COR-L47 (cell line): ENCODE results near the gene ARHGAP10.
"Not testable (repeated sequence)": the region's sequence is repeated elsewhere in the genome, so short reads cannot be mapped to it uniquely, and the experiment has no call there.

ENCODE experiments used
- DNase-seq: peaks from one replicate; lab custom pipeline; 2025; lab: John Stamatoyannopoulos, UW

The ARHGAP10 gene

DNA sequence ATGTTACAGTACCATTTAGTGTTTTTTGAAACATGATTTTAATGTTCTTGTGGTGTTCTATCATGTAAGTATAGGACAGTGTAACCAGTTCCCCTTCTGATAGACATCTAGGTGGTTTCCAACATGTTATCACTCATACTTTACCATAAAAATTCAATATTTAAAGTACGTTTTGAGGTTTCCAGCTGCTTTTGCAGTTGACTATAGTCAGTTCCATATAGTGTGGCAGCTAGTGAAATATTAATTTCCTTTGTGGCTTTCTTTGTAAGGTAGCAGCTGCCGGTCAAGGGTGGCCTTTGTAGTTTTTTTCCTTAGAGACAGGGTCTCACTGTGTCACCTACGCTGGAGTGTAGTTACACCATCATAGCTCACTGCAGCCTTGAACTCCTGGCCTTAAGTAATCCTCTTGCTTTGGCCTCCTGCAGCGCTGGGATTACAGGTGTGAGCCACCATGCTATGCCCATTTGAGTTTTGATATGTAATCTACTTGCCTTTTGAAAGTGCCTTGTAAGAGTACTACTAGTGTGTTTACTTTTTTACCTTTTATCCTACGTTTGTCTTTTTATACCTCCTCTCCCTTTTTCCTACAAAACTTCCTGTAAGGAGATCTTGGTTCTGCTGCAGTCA, 63.0 kb downstream of the ARHGAP10 start:
- no peak for DNase-seq

DNA sequence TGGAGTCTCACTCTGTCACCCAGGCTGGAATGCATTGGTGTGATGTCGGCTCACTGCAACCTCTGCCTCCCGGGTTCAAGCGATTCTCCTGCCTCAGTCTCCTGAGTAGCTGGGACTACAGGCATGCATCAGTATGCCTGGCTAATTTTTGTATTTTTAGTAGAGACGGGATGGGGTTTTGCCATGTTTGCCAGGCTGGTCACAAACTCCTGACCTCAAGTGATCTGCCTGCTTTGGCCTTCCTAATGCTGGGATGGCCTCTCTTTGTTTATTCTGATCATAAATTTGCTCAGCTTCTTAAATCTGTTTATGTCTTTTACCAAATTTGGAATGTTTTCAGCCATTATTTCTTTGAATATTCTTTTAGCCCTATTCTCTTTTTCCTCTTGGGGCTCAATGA, 67.2 kb downstream of the ARHGAP10 start:
- DNase-seq: not testable (repeated sequence)

DNA sequence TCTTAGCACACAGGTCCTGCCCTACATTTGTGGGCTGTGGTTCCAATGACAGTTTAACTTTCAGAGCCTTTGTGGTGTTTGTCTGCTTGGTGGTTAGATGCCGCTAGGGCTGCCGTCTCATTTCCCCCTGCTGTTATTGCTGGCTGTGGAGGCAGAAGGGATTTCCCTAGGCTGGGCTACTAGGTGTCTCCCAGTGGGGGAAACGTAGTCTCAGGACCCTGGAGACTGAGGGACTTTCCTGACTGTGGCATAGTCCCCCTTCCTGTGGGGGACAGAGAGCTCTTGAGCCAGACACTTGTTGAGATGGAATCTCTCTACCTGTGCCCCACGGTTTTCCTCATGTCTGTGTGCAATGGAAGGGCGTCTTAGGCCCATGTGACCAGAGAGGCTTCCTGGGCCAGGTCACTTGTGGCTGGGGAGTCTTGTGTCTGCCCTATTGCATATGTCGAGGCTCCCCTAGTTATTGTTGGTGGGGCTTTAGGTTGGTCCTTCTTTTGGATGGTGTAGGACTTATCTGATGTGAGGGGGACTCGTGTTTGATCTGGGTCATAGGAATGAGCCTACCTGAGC, 68.2 kb downstream of the ARHGAP10 start:
- DNase-seq: no peak

DNA sequence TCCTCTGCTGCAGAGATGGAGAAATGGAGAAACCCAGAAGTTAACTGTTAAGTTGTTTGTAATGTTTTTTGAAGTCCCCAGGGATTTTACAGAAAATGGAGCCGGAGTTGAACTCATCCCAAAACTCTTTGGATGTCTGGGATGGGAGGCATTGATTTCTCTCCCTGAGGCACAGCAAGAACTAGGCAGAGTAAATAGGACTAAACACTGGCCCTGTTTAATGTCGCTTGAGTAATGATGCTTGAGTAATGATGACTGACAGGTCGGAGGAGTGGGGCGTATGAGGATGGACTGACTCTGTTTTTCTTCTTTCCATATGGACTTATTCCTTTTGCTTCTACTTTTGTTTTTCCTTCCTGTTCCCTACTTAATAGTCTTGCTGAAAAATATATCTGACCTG, 69.9 kb downstream of the ARHGAP10 start:
- peak; percentile 18 for DNase-seq

DNA sequence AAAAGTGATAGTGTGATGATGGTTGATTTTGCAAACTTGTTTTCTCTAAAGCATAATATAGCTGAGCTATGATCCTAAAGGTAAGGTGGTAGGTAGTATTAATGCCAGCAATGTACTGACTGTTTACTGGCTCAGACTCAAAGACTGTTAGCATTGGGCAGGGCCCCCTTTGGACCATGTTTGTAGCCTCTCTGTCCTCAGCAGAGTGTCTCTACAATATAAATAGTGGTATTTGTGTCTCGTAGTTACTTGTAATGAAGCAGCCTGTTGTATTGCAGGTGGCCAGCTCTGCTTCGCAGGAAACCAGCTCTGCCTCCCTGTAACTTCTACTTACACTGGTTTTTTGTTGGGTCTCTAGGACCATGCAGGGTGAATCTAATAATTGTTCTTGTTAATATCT, 70.5 kb downstream of the ARHGAP10 start:
- DNase-seq: no peak

DNA sequence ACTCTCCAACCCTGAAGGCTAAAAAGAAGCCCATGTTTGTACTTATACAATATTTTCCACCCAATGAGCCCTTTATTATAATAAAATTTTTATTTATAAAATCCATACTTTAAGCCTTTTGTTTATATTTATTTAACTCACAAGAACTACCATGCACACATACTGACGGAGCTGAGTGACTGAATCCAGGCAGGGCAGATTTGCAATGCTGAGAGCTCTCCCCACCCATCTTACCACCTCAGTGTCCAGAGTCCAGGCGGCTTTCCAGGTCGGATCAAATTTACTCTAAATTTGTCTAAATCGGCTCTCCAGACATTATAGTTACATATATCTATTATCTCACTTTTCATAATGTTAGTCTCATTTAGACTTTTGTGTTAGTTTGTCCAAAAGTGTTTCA, 74.1 kb downstream of the ARHGAP10 start:
- DNase-seq: no peak

DNA sequence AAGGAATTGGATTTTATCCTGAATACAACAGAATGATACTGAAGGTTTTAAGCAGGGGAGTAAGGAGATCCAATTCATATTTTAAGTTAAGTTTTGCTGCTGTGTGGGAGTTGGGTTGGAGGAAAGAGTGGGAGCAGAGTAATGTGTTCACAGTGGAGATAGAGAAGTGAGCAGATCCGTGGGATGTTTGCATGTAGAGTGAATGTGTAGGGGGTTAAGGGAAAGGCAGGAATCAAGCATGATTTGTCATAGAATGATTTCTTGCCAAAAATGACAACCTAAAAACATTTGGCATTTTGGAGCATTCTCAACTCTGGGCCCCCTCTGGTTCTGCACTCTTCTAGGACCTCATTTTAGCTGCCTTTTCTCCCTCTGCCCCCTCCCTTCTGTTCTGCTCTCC, 76.6 kb downstream of the ARHGAP10 start:
- no peak for DNase-seq

DNA sequence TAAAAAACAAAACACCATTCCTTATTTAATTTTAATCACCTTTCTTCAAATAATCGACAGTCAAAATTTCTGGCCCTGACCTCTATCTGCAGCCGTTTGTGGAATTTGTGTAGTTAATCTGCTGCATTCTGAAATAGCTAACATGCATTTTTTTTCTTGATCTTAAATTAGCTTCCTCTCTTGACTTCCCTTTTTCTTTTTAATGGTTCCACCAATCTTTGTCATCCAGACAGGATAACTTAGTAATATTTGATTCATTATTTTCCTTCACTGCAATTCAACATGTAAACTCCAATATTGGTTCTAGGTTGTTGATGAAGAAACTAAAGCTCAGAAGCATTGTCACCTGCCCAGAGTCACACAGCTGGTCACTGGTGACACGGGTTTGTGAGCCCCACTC, 77.3 kb downstream of the ARHGAP10 start:
- no peak for DNase-seq

DNA sequence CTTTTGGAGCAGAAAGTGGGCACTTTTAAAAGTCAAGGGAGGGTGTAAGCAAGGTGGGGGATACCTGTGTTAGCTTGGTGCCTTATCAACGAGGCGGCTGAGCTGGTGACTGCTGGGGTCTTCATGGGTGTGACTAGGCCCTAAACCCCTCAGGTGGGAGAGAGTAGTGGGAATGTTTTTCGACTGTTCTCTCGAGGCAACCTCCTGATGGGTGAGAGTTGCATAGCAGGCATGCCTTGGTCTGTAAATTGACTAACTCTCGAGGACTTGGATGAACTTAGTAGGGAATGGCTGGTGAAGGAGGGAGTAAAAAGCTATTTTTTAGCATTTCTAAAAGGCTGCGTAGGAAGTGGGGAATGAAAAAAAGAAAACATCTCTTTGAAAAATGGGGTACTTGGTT, 80.0 kb downstream of the ARHGAP10 start:
- DNase-seq: no peak

DNA sequence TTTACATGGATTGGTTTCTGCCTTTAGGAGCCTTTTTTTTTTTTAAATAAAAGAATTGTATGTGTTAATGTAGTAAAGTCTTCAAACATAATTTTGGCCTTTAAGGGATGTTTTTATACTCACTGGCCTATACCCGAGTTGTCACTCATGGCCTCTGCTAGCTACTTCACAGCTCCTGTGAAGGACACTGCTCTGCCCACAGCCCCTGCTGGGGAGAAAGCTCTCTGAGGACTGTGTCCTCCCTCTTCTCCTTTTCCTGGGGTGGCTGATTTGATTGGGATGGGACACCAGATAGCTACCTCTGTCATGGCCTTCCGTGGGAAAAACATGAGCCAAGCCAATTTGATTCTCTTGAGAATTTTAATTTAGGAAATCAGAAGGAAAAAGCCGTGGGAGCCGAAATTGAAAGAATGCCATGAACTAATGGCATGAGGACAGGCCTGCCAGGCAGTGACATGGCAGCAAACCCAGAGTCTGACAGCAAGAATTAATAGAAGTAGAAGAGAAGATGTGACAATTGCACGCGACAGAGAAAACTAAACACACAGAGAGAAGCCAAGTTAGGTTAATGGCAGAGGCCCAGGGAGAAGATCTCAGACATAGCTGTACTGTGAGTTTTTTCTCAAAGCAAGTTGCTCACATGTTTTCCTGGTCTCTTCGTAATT, 81.4 kb downstream of the ARHGAP10 start:
- no peak for DNase-seq

DNA sequence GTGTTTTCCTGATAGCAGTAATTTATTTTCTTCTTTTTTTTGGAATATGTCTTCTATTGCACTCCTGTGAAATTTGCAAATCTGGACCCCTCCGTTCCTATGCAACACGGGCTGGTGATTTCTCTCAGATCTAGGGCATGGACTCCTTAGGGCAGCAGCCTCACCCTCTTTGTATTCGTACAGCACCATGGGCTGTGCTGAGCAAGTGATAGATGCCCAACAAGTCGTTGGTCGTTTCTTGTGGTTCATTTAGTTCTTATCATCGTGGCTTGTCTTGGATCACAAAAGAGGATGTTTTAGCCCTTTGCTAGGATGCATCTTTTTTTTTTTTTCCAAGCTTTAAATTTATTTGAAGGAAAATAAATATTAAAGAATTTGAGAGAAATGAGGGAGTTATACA, 82.1 kb downstream of the ARHGAP10 start:
- no peak for DNase-seq

DNA sequence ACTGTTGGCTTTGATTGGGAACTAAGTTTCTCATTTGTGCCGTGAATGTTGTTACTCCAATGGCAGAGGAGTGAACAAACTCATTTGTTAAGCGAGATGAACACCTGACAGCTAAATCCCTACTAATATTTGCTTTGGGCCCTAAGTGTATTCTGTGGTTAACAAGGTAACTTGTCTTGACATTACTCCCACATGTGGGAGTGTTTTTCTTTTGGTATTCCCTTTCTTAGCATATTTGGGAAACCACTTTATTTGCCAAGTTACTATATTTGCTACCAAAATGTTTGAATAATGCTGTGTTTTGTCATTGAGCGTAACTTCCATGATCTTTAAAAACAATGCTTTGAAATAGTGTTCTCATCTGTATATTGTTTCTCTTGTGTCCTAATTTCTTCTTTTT, 82.5 kb downstream of the ARHGAP10 start:
- no peak for DNase-seq

DNA sequence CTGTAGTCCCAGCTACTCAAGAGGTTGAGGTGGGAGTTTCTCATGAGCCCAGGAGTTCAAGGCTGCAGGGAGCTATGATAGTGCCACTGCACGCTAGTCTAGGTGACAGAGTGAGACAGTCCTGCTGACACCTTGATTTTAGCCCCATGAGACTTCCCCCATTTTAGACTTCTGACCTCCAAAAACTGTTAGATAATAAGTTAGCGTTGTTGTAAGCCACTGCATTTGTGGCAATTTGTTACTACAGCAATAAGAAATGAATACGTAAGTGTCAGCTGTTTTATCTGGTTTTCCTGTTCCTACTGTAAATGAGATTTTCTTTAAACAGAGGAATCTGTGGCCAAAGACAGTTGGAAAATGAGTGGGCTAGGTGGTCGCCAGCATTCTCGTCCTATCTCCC, 83.9 kb downstream of the ARHGAP10 start:
- no peak for DNase-seq

DNA sequence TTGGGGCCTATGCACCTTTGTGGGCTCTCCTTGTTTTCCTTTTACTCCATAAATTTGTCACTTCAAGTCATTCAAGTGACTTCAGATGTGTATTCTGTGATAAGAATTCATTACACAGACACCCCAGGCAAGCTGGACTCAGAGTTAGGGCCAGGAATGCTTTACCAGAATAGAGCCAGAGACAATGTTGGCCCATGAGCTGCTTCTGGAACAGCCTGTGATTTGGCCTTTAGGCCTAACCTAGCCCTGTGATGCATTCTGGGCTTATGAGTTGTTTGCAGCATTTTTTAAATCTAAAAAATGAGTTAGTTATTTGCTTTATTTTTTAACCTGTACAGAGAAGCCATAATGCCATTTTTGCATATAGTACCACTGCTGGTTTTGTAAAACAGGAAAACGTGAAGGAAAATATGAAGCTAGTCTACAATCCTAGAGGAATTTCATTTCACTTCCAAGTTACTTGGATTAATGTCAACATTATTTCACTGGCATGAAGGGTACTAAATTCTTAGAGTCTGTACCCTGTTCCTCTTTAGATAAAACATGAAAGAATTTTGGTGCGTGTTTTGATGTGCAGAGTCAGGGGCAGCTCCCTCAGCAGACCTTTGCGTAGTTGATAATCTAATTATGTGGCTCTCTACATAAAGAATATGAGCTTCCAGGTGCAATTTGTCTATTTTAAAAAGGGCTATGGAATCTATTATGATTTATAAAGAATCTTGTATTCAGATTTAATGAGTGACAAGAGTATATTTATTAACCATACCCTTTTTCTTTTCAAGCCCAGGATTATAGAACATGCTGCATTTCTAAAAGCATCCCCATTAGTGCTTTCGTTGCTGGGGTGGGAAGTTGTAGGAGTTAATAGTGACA, 84.7 kb downstream of the ARHGAP10 start:
- DNase-seq: no peak

DNA sequence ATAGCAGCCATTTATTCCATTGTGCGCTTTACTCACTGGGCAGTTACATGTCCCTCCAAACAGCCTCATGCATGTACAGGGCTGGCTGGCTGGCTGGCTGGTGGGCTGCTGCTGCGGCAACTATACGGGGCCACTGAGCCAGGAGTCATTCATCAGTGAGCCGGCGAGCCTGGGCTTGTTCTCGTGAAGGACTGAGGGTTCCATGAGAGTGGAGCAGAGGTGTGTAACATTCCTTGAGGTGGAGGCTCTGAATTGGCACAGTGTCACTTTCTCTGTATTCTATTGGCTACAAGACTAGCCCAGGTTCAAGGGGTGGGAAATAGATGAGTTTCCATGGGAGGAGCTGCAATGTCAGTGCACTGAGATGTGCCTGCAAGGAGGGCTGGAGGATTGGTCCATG, 89.1 kb downstream of the ARHGAP10 start:
- DNase-seq: no peak

DNA sequence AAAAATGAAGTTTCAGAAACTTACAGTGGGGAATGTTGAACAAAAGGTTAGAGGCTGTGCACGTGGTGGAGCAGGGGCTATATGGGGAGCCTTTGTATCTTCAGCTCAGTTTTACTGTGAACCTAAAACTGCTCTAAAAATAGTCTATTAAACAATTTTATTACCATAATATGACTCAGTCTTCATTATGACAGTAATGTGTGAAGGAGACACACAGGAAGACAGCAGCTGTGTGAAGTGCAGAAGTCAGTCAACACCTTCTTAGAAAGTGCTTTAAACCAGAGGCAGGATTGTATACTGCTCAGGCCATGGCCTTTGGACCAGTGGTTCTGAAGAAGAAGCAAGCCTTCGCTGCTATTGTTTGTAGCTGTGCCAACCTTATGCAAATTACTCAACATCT, 89.7 kb downstream of the ARHGAP10 start:
- DNase-seq: no peak

DNA sequence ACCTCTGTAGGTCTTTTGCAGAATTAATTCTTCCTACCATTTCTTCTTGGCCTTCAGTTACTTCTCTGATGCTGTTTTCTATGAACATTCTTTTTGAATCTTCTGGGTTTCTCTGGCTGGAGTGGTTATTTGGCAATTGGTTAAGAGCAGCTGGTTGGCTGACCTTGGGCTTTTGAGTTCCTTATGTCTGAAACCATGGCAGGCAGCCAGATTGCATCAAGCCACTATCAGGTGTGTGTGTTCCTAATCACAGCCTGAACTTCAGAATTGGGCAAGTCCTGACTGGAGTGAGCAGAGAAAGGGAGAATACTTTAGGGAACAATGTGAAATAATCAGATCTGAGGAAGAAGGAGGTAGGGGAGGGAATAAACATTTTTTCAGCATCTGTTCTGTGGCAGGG, 90.2 kb downstream of the ARHGAP10 start:
- DNase-seq: peak; percentile 19

DNA sequence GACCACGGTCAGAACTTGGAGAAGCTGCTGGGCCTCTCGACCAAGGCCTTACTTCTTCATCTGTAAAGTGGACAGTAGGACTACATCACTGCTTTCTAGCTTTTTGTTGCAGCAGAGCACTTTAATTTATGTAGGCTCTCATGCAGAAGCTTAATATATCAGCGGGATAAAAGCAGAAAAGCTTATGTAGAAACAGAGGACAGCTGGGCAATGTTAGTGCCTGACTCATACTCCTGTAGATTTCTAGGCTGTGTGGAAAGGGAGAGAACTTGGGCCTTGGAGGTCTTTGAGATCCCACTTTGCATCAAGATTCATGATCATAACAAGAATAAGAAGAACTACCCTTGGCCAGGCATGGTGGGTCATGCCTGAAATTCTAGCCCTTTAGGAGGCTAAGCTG, 91.2 kb downstream of the ARHGAP10 start:
- no peak for DNase-seq

DNA sequence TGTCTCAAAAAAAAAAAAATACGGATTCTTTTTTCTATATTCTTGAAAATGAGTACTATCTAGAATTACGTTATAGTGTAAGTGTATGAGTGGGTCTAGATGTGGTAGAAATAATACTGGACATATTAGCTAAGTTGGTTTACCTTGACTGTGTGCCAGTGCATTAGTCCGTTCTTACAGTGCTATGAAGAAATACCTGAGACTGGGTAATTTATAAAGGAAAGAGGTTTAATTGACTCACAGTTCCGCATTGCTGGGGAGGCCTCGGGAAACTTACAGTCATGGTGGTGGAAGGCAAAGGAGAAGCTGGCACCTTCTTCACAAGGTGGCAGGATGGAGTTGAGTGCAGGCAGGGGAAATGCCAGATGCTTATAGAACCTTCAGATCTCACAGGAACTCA, 92.4 kb downstream of the ARHGAP10 start:
- no peak for DNase-seq

DNA sequence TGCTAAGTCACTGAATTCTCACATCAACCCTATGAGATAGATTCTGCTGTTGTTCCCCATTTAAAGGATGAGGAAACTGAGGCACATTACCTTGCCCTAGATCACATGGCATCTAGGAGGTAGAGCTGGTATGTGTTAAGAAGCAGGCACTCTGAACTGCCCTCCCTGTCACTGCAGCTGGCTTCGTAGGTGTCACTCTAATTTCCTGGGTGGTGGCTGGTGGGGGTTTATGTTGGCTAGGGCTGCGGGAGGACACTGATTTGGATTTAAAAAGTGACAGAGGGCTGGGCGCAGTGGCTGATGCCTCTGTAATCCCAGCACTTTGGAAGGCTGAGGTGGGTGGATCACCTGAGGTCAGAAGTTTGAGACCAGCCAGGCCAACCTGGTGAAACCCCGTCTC, 93.0 kb downstream of the ARHGAP10 start:
- DNase-seq: no peak

DNA sequence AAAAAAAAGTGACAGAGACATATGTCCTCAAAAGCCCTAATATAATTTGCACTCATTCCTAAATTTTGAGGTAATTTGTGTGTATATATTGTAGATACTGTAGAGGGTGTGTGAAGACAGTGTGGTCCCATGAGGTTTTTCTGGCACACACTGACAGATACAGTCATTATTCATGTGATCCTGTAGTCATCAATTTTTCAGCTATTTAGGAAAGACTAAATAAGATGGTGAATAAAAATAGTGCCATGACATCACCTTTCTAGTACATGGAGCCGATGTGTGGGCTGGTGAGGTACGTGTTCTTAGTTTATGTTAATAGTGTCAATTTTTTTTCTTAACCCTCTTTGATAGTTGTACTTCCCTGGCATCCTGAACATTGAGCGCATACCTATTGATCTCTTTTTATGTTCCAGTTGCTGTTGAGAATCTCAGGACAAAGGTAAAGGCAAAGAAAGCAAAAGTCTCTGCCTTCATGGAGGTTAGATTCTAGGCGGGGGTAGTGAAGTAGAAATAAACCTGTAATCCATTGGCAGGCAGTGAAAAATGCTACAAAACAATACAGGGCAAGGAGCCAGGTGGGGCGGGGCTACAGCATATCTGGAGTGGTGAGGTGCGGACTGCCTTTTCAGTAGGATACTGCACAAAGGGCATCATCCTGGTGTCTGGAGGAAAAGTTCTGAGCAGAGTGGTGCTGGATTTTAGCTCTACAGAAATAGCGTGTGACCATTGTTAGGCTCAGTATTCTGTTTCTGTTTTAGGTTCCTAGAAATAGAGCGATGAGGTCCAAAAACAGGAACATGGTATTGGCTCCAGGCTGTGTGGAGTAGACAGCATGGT, 93.8 kb downstream of the ARHGAP10 start:
- no peak for DNase-seq

DNA sequence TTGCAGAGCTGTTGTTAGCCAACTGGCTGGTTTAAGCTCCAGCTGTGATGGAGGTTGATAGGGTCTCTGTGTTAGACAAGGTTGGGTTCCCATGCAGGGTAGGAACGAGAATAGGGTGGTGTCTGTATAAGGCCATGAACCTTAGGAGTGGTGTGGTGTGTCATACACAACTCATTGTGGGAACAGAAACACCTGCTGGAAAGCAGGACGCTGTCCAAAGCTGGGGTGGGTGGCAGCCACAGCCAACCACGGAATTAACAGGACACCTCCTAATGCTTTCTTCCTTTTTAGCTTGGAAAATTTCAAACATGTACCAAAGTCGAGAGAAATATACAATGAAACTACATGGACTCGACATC, 94.4 kb downstream of the ARHGAP10 start:
- no peak for DNase-seq
